ENCODE results near the gene MSANTD3. TPM values are rescaled to one million over a fixed set of nuclear protein-coding genes. Genes with fewer than 3 reads are reported as not detected.
"Not testable (repeated sequence)": the region's sequence is repeated elsewhere in the genome, so short reads cannot be mapped to it uniquely, and the experiment has no call there.

MSANTD3 gene
- total RNA-seq = 10 to 100 TPM; 11.3 to 15.6 (median 14.2) TPM
- total RNA-seq (2013) = 16.5 TPM

DNA sequence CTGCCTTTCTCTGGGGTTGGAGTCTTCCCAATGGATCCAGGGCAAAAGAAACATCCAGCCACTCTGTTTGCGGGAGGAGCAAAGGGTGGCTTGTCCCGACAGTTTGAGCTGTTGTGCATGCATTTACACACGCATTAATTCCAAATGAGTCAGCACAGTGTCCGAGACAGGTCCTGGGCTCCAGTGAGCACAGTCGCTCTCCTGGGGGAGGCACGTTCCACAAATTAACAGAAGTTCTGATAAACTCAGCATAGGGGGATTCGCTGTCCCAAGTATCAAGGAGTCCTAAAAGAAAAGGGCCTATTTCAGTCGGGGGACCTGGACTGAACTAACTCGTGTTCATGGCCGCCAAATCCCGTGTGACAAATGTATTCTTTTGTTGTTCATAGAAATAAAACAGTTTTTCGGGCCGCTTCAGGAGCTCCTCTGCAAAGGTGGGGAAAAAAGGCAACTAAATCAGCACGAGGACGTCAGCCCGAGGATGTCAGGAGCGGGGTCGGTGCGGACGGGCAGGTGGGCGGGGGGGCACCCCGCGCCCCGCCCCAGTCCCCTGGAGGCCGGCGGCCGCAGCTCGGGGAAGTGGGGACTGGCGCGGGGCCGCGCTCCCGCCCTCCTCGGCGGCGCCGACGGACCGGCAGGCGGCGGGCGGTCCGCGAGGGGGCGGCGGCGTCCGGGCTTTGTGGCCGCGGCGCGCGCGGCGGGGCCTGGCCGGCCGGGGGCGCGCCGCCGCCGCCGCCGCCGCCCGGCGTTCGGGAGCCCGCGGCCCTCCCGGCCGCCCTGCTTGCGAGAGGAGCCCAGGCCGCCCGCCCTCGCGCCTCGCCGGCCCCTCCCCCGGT lies at the start of gene MSANTD3:
Gene MSANTD3 (plus strand): TSS at position 614 of the 836 bp plus-strand sequence. CDS start 14,796 bp downstream, outside the sequence.
- Histone ChIP-seq H3K9me3 (ENCODE audit: control insufficient read depth, insufficient read depth, low read length) (no peaks in the 10 kb centered on the region), H3K4me1 (ENCODE audit: control insufficient read depth, insufficient read depth, low read length) (peaks cover 20% of the 10 kb centered on the region), H3K27me3 (ENCODE audit: control insufficient read depth, insufficient read depth, low read length) (no peaks in the 10 kb centered on the region), H3K36me3 (ENCODE audit: control insufficient read depth, insufficient read depth, low read length) (no peaks in the 10 kb centered on the region), H3K27ac (ENCODE audit: low read length) (peak within 1 kb of the TSS; percentile 2), H3K4me3 (ENCODE audit: low read length) (peak within 1 kb of the TSS; percentile 50)
- peaks cover 17 to 27% of the 10 kb centered on the region in 2 donors for H3K4me1 Mint-ChIP-seq
- no peaks in the 10 kb centered on the region for H3K9me3 Mint-ChIP-seq
- no peaks in the 10 kb centered on the region for H3K36me3 Mint-ChIP-seq
- H3K4me3 Mint-ChIP-seq = peak within 1 kb of the TSS; percentile 98
- peak within 1 kb of the TSS; percentile 70 to 90 for H3K27ac Mint-ChIP-seq
- TF ChIP-seq CTCF (IDR thresholded peaks at IDR 0.05) = no peak
- H3K27me3 Mint-ChIP-seq (ENCODE audit: low read depth in 2 of 2) = peaks cover 5 to 6% of the 10 kb centered on the region in 2 donors
- ATAC-seq (peak; percentile 83 to 86 (median 85)), DNase-seq (peak; percentile 45 to 74)
- intact Hi-C loops (cut with micrococcal nuclease) = no loop called here
- WGBS (ENCODE audit: insufficient coverage) = under 1% methylated on average over 80 of the region's 80 CpGs

DNA sequence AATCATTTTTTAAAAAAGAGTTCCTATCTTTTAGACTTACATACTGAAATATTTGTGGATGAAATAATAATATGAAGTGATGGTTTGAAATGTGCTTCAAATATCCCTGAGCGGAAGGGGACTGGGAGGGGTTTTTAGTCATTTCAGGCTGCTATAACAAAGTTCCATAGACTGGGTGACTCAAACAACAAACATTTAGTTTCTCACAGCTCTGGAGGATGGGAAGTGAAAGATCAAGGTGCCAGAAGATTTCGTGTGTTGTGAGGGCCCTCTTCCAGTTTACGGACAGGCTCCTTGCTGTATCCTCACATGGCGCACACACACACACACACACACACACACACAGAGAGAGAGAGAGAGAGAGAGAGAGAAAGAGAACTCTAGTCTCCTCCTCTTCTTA lies 47.1 kb upstream of the MSANTD3 start:
- no peaks in the 10 kb centered on the region for H3K36me3 Mint-ChIP-seq
- TF ChIP-seq CTCF (IDR thresholded peaks at IDR 0.05) = no peak

GRCh38 chr9:100392989-100393388 lies 34.0 kb upstream of the MSANTD3 start:
- H3K4me1 ChIP-seq (ENCODE audit: control insufficient read depth, insufficient read depth, low read length); H3K4me1 Mint-ChIP-seq; H3K4me3 Mint-ChIP-seq; H3K27me3 Mint-ChIP-seq (ENCODE audit: low read depth in 2 of 2); ATAC-seq; DNase-seq; H3K36me3 Mint-ChIP-seq; H3K4me3 ChIP-seq (ENCODE audit: low read length); H3K27me3 ChIP-seq (ENCODE audit: control insufficient read depth, insufficient read depth, low read length); H3K27ac Mint-ChIP-seq; H3K9me3 Mint-ChIP-seq; H3K27ac ChIP-seq (ENCODE audit: low read length); intact Hi-C loops (cut with micrococcal nuclease); H3K36me3 ChIP-seq (ENCODE audit: control insufficient read depth, insufficient read depth, low read length); H3K9me3 ChIP-seq (ENCODE audit: control insufficient read depth, insufficient read depth, low read length): not testable (repeated sequence)
- WGBS (ENCODE audit: insufficient coverage) = 96% methylated on average over 21 of the region's 21 CpGs

More for the DNA sequence above, 47.1 kb upstream of the MSANTD3 start:
- no peaks in the 10 kb centered on the region for H3K36me3 ChIP-seq (ENCODE audit: control insufficient read depth, insufficient read depth, low read length)
- H3K9me3 ChIP-seq (ENCODE audit: control insufficient read depth, insufficient read depth, low read length) = no peaks in the 10 kb centered on the region
- H3K4me3 ChIP-seq (ENCODE audit: low read length) = no peak overlapping the region
- no peaks in the 10 kb centered on the region for H3K27me3 ChIP-seq (ENCODE audit: control insufficient read depth, insufficient read depth, low read length)
- no peak overlapping the region for H3K4me3 Mint-ChIP-seq
- peaks cover 0 to 4% of the 10 kb centered on the region in 2 donors for H3K9me3 Mint-ChIP-seq
- no peaks in the 10 kb centered on the region for H3K4me1 Mint-ChIP-seq
- H3K27ac ChIP-seq (ENCODE audit: low read length) = no peak overlapping the region
- WGBS (ENCODE audit: insufficient coverage) = 90% methylated on average over 1 of the region's 4 CpGs
- no peaks in the 10 kb centered on the region for H3K4me1 ChIP-seq (ENCODE audit: control insufficient read depth, insufficient read depth, low read length)
- H3K27ac Mint-ChIP-seq = no peak overlapping the region
- H3K27me3 Mint-ChIP-seq (ENCODE audit: low read depth in 2 of 2) = no peaks in the 10 kb centered on the region
- intact Hi-C loops (cut with micrococcal nuclease) = no loop called here
- no peak for ATAC-seq
- no peak for DNase-seq

DNA sequence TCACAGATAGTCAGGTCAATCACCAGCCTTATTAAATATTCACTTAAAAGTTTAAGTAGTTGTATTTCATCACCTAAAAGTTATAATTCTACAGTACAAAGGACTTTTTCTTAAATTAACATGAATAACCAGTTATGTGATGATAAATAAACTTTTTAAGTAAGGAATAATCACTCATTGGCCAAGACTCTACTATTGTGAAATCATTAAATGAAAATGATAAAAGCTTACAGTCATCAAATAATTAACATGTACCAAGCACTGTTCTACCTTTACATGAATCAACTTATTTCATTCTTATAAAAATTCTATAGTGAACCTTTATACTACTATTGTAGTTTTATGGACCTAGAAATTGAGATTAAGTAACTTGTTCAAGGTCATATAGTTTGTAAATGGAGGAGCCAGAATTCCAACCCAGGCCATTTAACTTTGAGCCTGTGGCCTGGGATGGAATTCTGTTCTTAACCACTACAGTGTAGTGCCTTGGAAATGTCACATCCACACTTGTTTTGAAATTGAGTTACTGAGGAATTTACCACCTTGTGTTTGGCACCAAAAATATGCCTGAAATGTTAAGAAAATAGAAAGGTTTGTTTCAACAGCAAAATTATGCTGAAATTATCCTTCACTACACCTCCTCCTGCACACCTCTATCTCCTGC lies 32.8 kb upstream of the MSANTD3 start:
- H3K27ac ChIP-seq (ENCODE audit: low read length) = no peak overlapping the region
- Mint-ChIP-seq H3K27ac (no peak overlapping the region), H3K27me3 (ENCODE audit: low read depth in 2 of 2) (no peaks in the 10 kb centered on the region), H3K9me3 (no peaks in the 10 kb centered on the region), H3K4me1 (no peaks in the 10 kb centered on the region), H3K36me3 (no peaks in the 10 kb centered on the region), H3K4me3 (no peak overlapping the region)
- H3K27me3 ChIP-seq (ENCODE audit: control insufficient read depth, insufficient read depth, low read length) = no peaks in the 10 kb centered on the region
- no peaks in the 10 kb centered on the region for H3K4me1 ChIP-seq (ENCODE audit: control insufficient read depth, insufficient read depth, low read length)
- ATAC-seq = no peak
- DNase-seq = no peak
- H3K36me3 ChIP-seq (ENCODE audit: control insufficient read depth, insufficient read depth, low read length) = no peaks in the 10 kb centered on the region
- no peaks in the 10 kb centered on the region for H3K9me3 ChIP-seq (ENCODE audit: control insufficient read depth, insufficient read depth, low read length)
- no peak for TF ChIP-seq CTCF (IDR thresholded peaks at IDR 0.05)
- H3K4me3 ChIP-seq (ENCODE audit: low read length) = no peak overlapping the region
- intact Hi-C loops (cut with micrococcal nuclease) = no loop called here
